KMS-11 (cell line): ENCODE measurements around the gene UBTFL1.
"Not testable (repeated sequence)": the region's sequence is repeated elsewhere in the genome, so short reads cannot be mapped to it uniquely, and the experiment has no call there.

Experiments
- H2AFZ ChIP-seq: fragments of 200-600 bp; sonication (generic); 2 replicates; pipeline ENCODE4 v1.6.1; 2016; ENCODE audit warnings: antibody characterized with exemption, mixed run types, low read depth
- H3K27ac ChIP-seq: fragments of 200-600 bp; sonication (generic); 2 replicates; pipeline ENCODE4 v1.6.1; 2016; ENCODE audit warnings: mild to moderate bottlenecking, mixed run types
- H3K27me3 ChIP-seq: fragments of 200-600 bp; sonication (generic); 2 replicates; pipeline ENCODE4 v1.6.1; 2017; ENCODE audit warnings: mild to moderate bottlenecking, low read depth, mixed run types, moderate library complexity; ENCODE audit not compliant: insufficient read depth
- H3K36me3 ChIP-seq: fragments of 200-600 bp; sonication (generic); 2 replicates; pipeline ENCODE4 v1.6.1; 2017; ENCODE audit warnings: mild to moderate bottlenecking, mixed run types; ENCODE audit not compliant: insufficient read depth
- H3K4me1 ChIP-seq: fragments of 200-600 bp; sonication (generic); 2 replicates; pipeline ENCODE4 v1.6.1; 2016; ENCODE audit warnings: mild to moderate bottlenecking, low read depth, mixed run types; ENCODE audit not compliant: poor library complexity, severe bottlenecking
- H3K4me2 ChIP-seq: fragments of 200-600 bp; sonication (generic); 2 replicates; pipeline ENCODE4 v1.7.0; 2016; ENCODE audit warnings: mild to moderate bottlenecking, mixed run types
- H3K4me3 ChIP-seq: fragments of 200-600 bp; sonication (generic); IDR thresholded peaks from 2 replicates; pipeline ENCODE4 v1.6.1; 2017; ENCODE audit warnings: low read depth, low read length, mixed read lengths; ENCODE audit not compliant: insufficient read depth
- H3K79me2 ChIP-seq: fragments of 200-600 bp; sonication (generic); 2 replicates; pipeline ENCODE4 v1.6.1; 2016; ENCODE audit warnings: low read depth, mixed run types; ENCODE audit not compliant: insufficient read depth
- H3K9ac ChIP-seq: fragments of 200-600 bp; sonication (generic); 2 replicates; pipeline ENCODE4 v1.6.1; 2016; ENCODE audit warnings: mild to moderate bottlenecking, mixed run types
- H4K20me1 ChIP-seq: fragments of 200-600 bp; sonication (generic); 2 replicates; pipeline ENCODE4 v1.6.1; 2016; ENCODE audit warnings: mild to moderate bottlenecking, mixed run types; ENCODE audit not compliant: insufficient read depth

UBTFL1 gene

GRCh38 chr11:90085650-90086049 lies at the start of gene UBTFL1:
TSS of gene UBTFL1 (plus strand) at chr11:90085950. CDS start at chr11:90085950, 0 bp downstream.
- H3K9ac ChIP-seq, H4K20me1 ChIP-seq, H3K27me3 ChIP-seq, H3K36me3 ChIP-seq, H3K79me2 ChIP-seq, H2AFZ ChIP-seq, H3K4me2 ChIP-seq, H3K27ac ChIP-seq, H3K4me1 ChIP-seq, H3K4me3 ChIP-seq: not testable (repeated sequence)

- H4K20me1 ChIP-seq, H3K79me2 ChIP-seq, H3K4me2 ChIP-seq, H3K27me3 ChIP-seq, H2AFZ ChIP-seq, H3K27ac ChIP-seq, H3K36me3 ChIP-seq, H3K9ac ChIP-seq, H3K4me3 ChIP-seq, H3K4me1 ChIP-seq: not testable (repeated sequence)
These were observed 34.0 kb upstream of the UBTFL1 start for GRCh38 chr11:90051591-90052209.

- not testable (repeated sequence) for H3K4me1 ChIP-seq, H4K20me1 ChIP-seq, H3K4me3 ChIP-seq
These were observed 33.4 kb upstream of the UBTFL1 start for GRCh38 chr11:90052311-90052710.

GRCh38 chr11:90053545-90053944 lies 32.2 kb upstream of the UBTFL1 start:
- H3K36me3 ChIP-seq, H3K4me2 ChIP-seq, H3K27me3 ChIP-seq, H3K79me2 ChIP-seq, H3K4me3 ChIP-seq, H2AFZ ChIP-seq, H3K4me1 ChIP-seq, H3K27ac ChIP-seq, H3K9ac ChIP-seq, H4K20me1 ChIP-seq: not testable (repeated sequence)

More at GRCh38 chr11:90052311-90052710, 33.4 kb upstream of the UBTFL1 start:
- H3K27ac ChIP-seq, H3K36me3 ChIP-seq, H2AFZ ChIP-seq, H3K9ac ChIP-seq, H3K79me2 ChIP-seq, H3K27me3 ChIP-seq, H3K4me2 ChIP-seq: not testable (repeated sequence)

- not testable (repeated sequence) for H3K27ac ChIP-seq, H3K27me3 ChIP-seq, H3K4me1 ChIP-seq, H3K36me3 ChIP-seq, H3K4me3 ChIP-seq, H4K20me1 ChIP-seq, H3K4me2 ChIP-seq, H3K79me2 ChIP-seq, H3K9ac ChIP-seq, H2AFZ ChIP-seq
These were observed 3.0 kb downstream of the UBTFL1 start for GRCh38 chr11:90088731-90089130.

- not testable (repeated sequence) for H3K4me1 ChIP-seq
These were observed 9.6 kb downstream of the UBTFL1 start for GRCh38 chr11:90095230-90095924.

GRCh38 chr11:90098261-90098660 lies 12.5 kb downstream of the UBTFL1 start:
- not testable (repeated sequence) for H4K20me1 ChIP-seq, H2AFZ ChIP-seq, H3K79me2 ChIP-seq, H3K4me2 ChIP-seq, H3K27me3 ChIP-seq, H3K9ac ChIP-seq, H3K4me1 ChIP-seq, H3K27ac ChIP-seq, H3K4me3 ChIP-seq, H3K36me3 ChIP-seq

More at GRCh38 chr11:90095230-90095924, 9.6 kb downstream of the UBTFL1 start:
- not testable (repeated sequence) for H3K4me3 ChIP-seq, H3K27ac ChIP-seq, H3K36me3 ChIP-seq, H3K9ac ChIP-seq, H3K4me2 ChIP-seq, H3K27me3 ChIP-seq, H3K79me2 ChIP-seq, H4K20me1 ChIP-seq, H2AFZ ChIP-seq
